KMS-11 (cell line): Measurements from ENCODE around the gene IL10.

ENCODE experiments used
- H2AFZ ChIP-seq: fragments of 200-600 bp; sonication (generic); 2 replicates; pipeline ENCODE4 v1.6.1; 2016; ENCODE audit warnings: antibody characterized with exemption, mixed run types, low read depth
- H3K27ac ChIP-seq: fragments of 200-600 bp; sonication (generic); 2 replicates; pipeline ENCODE4 v1.6.1; 2016; ENCODE audit warnings: mild to moderate bottlenecking, mixed run types
- H3K27me3 ChIP-seq: fragments of 200-600 bp; sonication (generic); 2 replicates; pipeline ENCODE4 v1.6.1; 2017; ENCODE audit warnings: mild to moderate bottlenecking, low read depth, mixed run types, moderate library complexity; ENCODE audit not compliant: insufficient read depth
- H3K36me3 ChIP-seq: fragments of 200-600 bp; sonication (generic); 2 replicates; pipeline ENCODE4 v1.6.1; 2017; ENCODE audit warnings: mild to moderate bottlenecking, mixed run types; ENCODE audit not compliant: insufficient read depth
- H3K4me1 ChIP-seq: fragments of 200-600 bp; sonication (generic); 2 replicates; pipeline ENCODE4 v1.6.1; 2016; ENCODE audit warnings: mild to moderate bottlenecking, low read depth, mixed run types; ENCODE audit not compliant: poor library complexity, severe bottlenecking
- H3K4me2 ChIP-seq: fragments of 200-600 bp; sonication (generic); 2 replicates; pipeline ENCODE4 v1.7.0; 2016; ENCODE audit warnings: mild to moderate bottlenecking, mixed run types
- H3K4me3 ChIP-seq: fragments of 200-600 bp; sonication (generic); IDR thresholded peaks from 2 replicates; pipeline ENCODE4 v1.6.1; 2017; ENCODE audit warnings: low read depth, low read length, mixed read lengths; ENCODE audit not compliant: insufficient read depth
- H3K79me2 ChIP-seq: fragments of 200-600 bp; sonication (generic); 2 replicates; pipeline ENCODE4 v1.6.1; 2016; ENCODE audit warnings: low read depth, mixed run types; ENCODE audit not compliant: insufficient read depth
- H3K9ac ChIP-seq: fragments of 200-600 bp; sonication (generic); 2 replicates; pipeline ENCODE4 v1.6.1; 2016; ENCODE audit warnings: mild to moderate bottlenecking, mixed run types
- H4K20me1 ChIP-seq: fragments of 200-600 bp; sonication (generic); 2 replicates; pipeline ENCODE4 v1.6.1; 2016; ENCODE audit warnings: mild to moderate bottlenecking, mixed run types; ENCODE audit not compliant: insufficient read depth
- TF ChIP-seq, protein P1 (sequence below): fragments of 200-600 bp; sonication (generic); conservative IDR thresholded peaks from 2 replicates; pipeline ENCODE4 v1.6.1; 2017; ENCODE audit warnings: low read depth, mild to moderate bottlenecking, antibody characterized with exemption, low read length, moderate library complexity, mixed read lengths

IL10 gene

GRCh38 chr1:206800891-206801290, 28.6 kb upstream of the IL10 start:
- peaks cover 97% of the 10 kb centered on the region for H3K4me1 ChIP-seq
- no peak overlapping the region for H2AFZ ChIP-seq
- TF ChIP-seq, protein P1, sequence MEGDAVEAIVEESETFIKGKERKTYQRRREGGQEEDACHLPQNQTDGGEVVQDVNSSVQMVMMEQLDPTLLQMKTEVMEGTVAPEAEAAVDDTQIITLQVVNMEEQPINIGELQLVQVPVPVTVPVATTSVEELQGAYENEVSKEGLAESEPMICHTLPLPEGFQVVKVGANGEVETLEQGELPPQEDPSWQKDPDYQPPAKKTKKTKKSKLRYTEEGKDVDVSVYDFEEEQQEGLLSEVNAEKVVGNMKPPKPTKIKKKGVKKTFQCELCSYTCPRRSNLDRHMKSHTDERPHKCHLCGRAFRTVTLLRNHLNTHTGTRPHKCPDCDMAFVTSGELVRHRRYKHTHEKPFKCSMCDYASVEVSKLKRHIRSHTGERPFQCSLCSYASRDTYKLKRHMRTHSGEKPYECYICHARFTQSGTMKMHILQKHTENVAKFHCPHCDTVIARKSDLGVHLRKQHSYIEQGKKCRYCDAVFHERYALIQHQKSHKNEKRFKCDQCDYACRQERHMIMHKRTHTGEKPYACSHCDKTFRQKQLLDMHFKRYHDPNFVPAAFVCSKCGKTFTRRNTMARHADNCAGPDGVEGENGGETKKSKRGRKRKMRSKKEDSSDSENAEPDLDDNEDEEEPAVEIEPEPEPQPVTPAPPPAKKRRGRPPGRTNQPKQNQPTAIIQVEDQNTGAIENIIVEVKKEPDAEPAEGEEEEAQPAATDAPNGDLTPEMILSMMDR, result no peak
- H3K9ac ChIP-seq, result no peak overlapping the region
- H3K36me3 ChIP-seq, result no peaks in the 10 kb centered on the region
- no peak overlapping the region; the same call in 1 of the 2 replicates for H3K4me2 ChIP-seq
- no peaks in the 10 kb centered on the region for H3K79me2 ChIP-seq
- no peaks in the 10 kb centered on the region for H4K20me1 ChIP-seq
- no peaks in the 10 kb centered on the region for H3K27me3 ChIP-seq
- no peak overlapping the region for H3K4me3 ChIP-seq
- H3K27ac ChIP-seq, result no peak overlapping the region

GRCh38 chr1:206800411-206800810, 28.1 kb upstream of the IL10 start:
- H3K27me3 ChIP-seq, result no peaks in the 10 kb centered on the region
- H3K4me1 ChIP-seq, result peaks cover 97% of the 10 kb centered on the region
- H2AFZ ChIP-seq, result no peak overlapping the region
- H3K36me3 ChIP-seq, result no peaks in the 10 kb centered on the region
- TF ChIP-seq, protein P1, result no peak
- H4K20me1 ChIP-seq, result no peaks in the 10 kb centered on the region
- no peaks in the 10 kb centered on the region for H3K79me2 ChIP-seq
- H3K9ac ChIP-seq, result no peak overlapping the region
- no peak overlapping the region for H3K4me2 ChIP-seq
- H3K27ac ChIP-seq, result no peak overlapping the region
- H3K4me3 ChIP-seq, result no peak overlapping the region

DNA sequence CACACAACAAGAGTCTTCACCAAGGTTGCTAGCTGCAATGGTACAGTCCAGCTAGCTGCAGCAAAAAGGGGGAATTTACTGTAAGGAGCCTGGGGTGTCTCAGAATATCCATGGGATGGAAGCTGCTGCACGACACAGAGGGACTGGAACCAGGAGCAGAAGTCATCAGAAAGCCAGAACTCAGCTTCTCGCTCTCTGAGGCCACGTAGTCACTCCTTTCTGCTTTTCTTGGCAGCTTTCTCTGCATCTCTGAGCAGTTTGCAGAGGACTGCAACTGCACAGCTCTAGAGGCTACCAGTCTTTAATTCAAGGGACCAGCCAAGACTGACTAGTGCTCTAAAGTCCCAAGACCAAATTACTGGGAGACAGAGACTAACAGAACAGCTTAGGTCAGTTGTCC, 27.0 kb upstream of the IL10 start:
- TF ChIP-seq, protein P1, result no peak
- H3K9ac ChIP-seq, result no peak overlapping the region
- H3K27me3 ChIP-seq, result no peaks in the 10 kb centered on the region
- peaks cover 97% of the 10 kb centered on the region for H3K4me1 ChIP-seq
- H3K4me3 ChIP-seq, result no peak overlapping the region
- H3K36me3 ChIP-seq, result no peaks in the 10 kb centered on the region
- no peak overlapping the region for H2AFZ ChIP-seq
- H4K20me1 ChIP-seq, result no peaks in the 10 kb centered on the region
- H3K4me2 ChIP-seq, result peak overlapping the region; percentile 56
- H3K27ac ChIP-seq, result no peak overlapping the region
- no peaks in the 10 kb centered on the region for H3K79me2 ChIP-seq

GRCh38 chr1:206798384-206798996, 26.2 kb upstream of the IL10 start:
- Histone ChIP-seq H3K4me3 (no peak overlapping the region), H3K4me1 (peaks cover 97% of the 10 kb centered on the region), H3K79me2 (no peaks in the 10 kb centered on the region), H3K9ac (no peak overlapping the region), H3K4me2 (peak overlapping the region; percentile 56), H3K36me3 (no peaks in the 10 kb centered on the region), H3K27me3 (no peaks in the 10 kb centered on the region), H2AFZ (no peak overlapping the region), H4K20me1 (no peaks in the 10 kb centered on the region), H3K27ac (peak overlapping the region; percentile 46)
- TF ChIP-seq, protein P1, result no peak; the same call in none of the 2 replicates
